HG02840 (cell line): ENCODE measurements around the gene OVCA2.
A peak's percentile ranks its signal among the peaks of the same experiment; 100 is the strongest.

Experiments
- ATAC-seq: cut with Tn5 transposase; IDR thresholded peaks from one replicate; pipeline ENCODE4 v1.9.1; 2021; ENCODE audit warnings: mild to moderate bottlenecking, moderate library complexity, moderate number of reproducible peaks; ENCODE audit not compliant: unreplicated experiment, low FRiP score

The OVCA2 gene

DNA sequence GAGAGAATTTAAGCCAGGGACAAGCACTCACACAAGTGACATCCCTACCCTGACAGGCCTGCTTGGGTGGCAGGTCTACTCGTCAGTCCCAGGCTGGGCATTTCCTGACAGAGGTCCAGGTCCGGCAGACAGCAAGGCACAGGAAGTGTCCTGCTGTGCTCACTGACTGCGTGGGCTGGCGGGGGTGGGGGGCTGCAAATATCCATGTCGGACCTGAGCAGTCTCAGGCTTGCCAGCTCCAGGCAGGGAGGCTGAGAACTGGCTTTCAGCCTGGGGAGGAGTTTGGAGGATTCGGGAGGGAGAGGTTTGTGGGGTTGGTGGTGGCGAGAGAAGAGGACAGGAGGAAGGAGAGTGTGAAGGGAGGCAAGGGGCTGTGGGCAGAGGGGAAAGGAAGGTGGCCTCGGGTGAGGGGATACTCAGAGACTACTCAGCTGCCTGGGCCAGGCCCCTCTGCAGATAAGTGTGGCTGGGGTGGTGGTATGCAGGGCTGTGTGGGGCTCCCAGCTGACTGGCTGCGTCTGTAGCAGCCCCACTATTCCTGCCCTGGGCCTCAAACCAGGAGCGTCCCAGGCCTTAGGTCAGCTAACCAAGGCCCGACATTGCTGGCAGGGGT, 20.9 kb downstream of the OVCA2 start:
- no peak for ATAC-seq

DNA sequence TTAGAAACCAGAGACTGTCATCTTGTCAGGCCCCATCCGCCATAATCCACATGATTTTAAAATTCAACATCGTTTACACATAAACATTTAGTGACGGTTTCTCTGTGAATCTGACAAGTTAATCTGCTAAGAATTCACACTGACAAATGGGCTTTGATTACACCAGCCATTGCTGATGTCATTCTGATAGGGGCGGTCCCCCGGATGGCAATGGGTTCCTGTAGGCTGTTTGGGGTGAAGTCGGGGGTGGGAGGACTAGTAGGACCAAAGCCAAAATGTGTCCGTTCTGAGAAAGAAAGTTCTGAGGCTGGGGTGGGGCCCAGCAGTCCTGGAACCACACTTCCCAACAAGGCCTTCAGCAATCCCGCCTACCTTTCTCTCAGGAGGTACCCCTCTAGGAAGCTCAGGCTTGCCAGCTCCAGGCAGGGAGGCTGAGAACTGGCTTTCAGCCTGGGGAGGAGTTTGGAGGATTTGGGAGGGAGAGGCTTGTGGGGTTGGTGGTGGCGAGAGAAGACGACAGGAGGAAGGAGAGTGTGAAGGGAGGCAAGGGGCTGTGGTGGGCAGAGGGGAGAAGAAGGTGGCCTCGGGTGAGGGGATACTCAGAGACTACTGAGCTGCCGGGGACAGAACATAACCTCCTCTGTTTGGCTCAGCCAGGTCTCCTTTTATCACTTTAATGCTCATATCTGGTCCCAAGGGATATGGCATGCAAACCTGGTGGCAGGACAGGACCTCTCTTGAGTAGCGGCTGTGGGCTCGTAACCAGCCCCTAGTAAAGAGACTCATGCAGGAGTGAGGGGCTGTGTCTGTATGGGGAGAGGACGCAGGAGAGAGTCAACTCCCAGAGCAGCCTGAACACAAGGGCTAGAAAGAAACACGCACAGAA, 21.7 kb downstream of the OVCA2 start:
- no peak for ATAC-seq

DNA sequence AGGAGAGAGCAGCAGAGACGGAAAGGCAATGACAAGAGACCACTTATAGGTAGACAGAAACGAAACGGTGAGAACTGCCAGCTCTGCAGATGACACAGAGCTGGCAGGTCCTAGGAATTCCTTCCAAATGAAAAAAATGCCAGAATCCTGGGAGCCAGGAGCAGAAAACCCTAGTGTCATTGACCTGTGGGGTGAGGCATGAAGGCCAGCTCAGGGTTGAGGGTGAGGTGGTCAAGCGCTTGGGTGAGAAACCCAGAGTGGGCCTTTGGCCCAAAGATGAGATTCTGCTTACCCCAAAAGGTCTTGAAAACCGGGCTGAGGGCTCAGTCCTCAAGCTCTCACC, 22.3 kb downstream of the OVCA2 start:
- no peak for ATAC-seq

DNA sequence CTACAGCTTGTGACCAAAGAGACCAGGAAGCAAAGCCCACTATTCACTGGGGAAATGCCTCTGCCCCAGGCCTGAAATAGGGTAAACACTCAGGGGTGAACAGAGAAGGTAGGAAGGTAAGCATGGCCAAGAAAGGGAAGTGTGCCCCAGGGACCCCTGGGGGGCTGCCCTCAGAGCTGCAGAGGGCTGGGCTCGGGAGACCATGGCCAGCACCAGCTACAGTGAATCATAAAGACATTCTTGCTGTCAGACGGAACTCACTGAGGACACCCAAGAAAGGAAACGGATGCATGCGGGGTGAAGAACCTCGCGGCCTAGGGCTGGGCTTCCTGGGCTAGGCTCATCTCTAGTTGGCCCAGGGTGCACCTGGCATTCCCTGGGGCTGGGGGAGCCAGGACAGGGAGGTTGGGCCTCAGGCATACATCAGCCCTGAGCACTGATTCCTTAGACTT, 22.7 kb downstream of the OVCA2 start:
- ATAC-seq, result no peak

DNA sequence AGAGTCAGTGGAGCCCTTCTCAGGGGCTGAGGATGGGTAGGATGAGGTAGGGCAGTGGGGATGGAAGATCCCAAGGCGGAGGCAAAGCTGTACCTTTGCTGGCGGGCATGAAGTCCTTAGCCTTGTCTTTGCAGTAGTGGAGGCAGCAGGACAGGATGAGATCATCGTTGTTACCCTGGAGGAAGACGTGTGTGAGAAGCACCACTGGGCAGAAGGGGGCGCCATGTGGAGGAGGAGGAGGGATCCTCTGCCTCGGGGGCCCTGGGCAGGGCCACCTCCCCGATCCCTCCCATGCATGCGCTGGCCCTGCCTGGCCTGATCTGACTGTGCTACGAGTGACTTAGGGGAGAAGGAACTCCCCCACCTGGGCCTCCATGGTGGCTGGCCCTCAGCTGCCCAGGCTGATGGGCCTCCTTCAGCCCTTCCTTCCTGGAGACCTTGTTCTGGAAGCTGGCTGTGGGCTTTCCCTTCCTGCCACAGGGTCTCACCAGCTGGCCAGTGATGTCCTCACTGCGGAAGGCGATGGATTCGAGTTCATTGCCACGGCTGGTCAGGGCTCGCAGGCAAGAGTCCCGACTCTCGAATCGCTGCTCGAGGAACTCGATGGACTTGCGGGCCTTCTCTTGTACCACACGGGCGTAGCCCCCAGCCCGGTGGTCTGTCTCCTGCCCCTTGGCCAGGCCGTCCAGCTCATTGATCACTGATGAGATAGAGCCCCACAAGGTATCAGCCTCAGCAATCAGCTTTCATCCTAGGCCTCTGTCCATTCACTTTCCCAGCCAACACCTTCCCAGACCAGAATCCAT, 23.4 kb downstream of the OVCA2 start:
- no peak for ATAC-seq

DNA sequence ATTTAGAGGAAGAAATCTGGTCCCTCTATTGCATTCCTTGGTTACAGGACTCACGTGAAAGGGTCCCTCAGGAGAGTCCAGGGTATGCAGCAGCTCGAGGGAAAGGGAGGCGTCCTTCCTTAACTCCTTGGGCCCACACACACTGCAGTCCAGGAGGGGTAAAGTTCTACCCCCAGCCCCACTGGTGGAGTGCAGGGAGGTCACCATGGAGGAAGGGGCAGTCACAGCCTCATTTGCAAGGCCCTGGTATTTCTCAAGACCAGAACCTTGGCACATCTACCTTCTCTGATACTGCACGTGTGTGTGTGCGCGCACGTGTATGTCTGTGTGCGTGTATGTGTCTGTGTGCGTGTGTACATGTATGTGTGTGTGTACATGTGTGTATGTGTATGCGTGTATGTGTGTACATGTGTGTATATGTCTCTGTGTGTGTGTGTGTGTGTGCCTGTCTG, 24.2 kb downstream of the OVCA2 start:
- no peak for ATAC-seq

DNA sequence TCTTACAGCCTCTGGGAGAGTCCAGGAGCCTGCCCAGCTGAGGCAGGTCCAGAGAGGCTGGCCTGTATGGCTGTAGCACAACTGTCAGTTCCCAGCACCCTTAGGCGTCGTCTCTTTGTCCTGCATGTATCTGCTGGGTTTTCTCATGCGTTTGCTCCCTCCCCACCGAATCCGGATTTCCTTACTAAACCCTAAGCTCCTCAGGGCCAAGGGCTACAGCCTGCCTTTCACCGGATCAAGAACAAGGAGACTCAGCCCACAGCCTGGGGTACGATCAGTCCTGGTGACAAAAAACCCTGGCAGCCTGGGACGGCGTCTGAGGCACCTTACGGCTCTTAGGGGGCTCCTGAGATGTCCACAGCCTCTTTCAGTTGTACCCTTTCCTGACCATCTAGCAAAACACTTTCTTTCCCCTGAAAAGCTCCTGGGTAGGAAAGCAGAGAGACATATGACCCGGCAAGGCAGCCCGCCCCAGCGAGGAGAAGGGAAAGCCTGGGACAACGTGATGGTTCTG, 25.3 kb downstream of the OVCA2 start:
- ATAC-seq, result no peak

DNA sequence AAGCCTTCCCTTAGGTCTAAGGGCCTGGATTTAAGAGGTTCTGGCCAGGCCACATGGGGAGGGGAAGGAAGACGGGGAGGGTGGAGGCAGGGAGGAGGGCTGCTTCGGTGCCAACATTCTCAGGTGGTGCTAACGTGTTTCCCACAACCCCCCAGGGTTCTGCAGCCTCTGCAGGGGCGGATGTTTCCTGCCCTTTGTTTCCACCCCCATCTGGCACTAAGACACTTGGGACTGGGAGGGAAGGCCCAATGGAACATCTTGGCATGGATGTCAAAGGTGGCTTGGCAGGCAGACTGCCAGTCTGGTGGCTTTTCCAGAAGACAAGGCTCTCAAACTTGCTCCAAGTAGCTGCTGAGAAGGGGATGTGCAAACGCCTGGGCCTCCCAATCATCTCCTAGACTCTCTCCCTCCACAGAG, 25.8 kb downstream of the OVCA2 start:
- ATAC-seq, result no peak

DNA sequence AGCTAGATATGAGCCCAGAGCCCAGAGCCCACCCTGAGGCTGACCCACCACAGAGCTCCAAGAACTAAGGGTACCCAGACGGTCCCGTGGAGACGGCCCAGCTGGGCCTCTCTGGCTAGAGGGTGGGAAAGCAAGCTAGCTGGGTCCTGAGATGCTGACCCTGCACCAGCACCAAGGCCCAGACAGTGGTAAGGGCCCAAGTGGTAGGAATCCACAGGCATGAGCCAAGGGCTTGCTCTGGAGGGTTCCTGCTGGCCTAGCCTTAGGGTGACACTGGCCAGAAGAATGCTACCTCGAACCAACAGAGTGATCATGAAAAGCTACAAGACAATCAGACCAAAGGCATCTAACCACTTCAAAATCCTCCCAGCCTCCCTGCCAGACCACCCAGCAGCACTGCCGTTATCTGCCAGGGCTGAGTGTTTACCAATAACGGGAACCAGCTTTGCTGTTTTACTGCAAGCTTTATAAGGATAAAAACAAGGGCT, 26.3 kb downstream of the OVCA2 start:
- no peak for ATAC-seq

DNA sequence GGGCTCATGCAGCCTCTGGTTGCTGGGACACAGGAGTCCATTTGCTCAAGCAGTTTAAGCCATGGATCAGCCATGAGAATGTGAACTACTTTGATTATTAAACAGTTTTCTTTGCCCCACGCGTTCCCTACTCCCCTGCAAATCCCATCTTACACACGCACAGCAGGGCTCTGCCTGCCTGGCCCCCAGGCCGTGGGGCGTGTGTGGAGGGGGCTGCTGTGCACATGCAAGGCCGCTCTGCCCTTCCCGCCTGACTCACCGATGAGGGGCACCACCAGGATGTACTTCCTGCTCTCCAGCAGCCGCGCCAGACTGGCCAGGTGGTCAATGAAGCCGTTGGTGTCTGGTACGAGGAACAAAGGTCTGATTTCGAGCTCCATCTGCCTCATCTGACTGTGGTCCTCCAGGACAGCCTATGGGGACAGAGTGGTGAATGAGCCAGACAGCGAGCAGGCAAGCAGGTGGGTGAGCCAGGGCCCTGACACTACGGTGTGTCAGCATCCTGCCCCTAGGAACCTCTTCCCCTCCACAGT, 26.8 kb downstream of the OVCA2 start:
- ATAC-seq, result no peak

DNA sequence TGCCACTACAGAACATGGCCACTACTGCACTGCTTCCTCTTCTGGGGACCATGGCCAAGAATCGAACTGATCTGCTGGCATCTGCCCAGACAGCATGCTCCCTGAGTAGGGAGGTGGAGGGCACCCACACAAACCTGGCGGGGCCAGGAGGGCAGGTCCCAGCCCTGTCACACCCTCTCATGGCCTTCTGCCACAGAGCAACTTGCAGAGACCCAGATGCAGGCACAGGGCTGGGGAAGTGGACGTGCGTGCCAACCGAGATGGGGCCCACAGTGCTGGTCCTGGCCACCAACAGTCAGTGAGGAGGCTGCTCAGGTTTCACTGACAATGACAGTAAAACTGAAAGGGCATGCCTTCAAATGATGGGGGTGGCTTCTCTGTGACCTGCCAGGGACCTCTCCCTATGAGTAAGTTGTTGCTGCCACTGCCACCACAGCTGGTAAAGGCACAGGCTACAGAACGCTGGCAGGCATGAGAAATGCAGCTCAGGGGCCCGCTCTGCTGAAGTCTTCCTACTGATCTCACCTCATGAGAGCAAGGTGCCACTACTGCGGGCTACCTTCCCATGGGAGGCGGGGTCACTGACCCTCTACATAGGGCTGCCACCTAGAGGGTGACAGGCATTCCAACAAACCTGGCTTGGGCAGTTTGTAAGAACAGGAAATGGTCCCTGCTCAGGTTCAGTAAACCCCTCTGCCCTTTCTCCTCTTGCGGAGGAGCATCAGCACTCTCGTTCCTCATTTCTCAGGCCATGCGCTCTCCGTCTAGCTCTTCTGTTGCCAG, 28.6 kb downstream of the OVCA2 start:
- peak; percentile 66 for ATAC-seq

DNA sequence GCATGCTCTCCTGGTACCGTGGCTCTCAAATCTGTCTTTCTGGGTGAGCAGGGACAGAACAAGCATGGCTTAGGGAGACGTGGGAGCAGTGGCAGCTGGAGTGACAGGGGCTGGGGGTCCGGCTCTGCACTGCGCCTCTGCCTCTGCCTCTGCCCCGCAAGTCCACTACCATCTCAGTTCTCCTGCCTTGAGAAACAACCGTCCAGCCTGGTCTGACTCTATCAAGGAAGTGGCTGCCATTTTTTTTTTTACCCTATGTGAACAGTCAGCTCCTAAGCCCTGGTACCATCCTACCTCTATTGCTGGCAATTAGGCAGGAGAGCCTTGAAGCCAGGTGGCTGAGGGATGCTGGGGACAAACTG, 29.2 kb downstream of the OVCA2 start:
- no peak for ATAC-seq

DNA sequence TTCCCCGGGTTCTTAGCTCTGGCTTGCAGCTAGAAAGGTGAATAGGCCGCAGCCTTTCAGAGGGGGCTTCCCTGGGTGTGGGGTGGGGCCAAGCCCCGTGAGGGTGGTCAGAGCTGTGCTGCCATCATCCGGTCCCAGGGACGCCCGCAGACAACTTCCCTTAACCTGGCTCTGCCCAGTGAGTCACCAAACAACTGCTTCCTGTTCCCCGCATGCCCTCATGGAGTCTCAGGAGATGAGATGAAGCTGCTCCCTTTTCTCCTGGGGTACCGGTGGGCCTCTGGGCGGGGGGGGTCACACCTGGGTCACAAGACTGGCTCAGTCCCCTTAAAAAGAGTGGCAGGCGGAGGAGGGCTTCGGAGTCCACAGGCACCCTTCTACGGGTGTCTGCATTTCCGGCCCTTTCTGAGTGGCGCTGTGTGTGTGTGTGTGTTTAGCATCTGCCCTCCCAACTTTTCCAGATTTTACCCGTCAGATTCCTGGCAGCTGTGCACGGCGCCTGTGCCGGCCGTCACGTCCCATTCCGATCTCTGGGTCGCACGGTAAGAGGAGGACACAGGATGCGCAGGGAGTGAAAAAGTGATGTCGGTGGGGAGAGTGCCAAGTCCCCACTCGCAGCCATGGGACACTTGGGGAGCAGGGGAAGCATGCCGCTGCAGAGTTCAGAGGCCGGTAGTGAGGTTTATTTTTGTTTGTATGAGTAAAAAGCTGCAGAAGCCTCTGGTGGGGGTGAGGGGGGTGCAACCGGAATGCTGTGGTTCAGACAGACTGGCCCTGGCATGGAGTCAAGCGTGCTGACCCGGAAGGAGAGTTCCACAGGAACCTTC, 29.8 kb downstream of the OVCA2 start:
- ATAC-seq, result no peak

DNA sequence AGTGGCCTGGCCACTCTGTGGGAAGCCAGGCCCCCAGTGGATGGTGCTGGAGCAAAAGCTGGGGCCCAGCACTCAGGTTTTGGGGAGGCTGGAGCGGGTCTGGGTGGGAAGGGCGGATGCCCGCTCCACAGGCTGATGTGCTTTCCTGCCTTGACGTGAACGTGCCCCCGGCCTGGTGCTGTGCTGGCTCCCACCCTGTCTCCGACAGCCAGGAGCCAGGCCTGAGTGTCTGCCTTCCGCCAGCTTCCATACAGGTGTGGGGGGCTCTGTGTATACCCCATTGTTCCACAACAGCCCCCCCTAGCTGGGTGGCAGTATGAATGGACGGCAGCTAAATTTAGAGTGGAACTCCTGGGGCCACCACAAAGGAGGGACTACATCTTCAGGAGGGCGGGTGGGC, 33.1 kb downstream of the OVCA2 start:
- no peak for ATAC-seq

DNA sequence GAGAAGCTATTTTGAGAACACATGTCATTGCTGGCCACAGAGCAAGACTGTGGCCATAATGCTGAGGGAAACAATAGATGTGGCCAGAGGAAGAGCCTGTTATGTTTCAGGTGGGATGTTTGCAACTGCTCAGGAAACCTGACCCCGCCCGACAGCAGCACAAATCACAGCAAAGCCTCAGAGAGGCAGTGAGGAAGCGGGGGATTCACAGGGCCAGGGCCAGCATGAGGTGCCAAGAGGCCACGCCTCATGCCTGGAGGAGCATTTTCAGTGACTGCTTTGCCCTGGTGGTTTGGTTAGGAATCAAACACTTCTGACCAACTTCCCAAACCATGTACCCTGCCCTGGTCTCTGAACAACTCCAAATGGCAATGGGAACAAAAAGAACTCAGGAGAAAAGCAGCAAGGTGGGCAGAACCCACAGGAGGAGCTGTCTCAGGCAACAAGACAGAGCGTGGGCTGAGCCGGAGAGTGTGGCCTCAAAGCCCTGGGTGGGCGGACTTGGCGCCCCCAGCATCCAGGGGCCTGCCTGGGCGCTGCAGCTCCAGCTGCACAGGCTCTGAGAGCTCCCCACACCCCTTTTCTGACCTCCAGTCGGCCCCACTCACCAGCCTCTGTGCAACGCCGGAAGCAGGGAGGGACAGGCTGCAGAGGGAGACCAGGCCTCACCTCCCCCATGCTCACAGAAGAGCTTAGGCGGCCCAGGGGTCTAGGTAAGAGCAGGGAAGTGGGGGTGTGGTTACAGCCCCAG, 33.7 kb downstream of the OVCA2 start:
- no peak for ATAC-seq

DNA sequence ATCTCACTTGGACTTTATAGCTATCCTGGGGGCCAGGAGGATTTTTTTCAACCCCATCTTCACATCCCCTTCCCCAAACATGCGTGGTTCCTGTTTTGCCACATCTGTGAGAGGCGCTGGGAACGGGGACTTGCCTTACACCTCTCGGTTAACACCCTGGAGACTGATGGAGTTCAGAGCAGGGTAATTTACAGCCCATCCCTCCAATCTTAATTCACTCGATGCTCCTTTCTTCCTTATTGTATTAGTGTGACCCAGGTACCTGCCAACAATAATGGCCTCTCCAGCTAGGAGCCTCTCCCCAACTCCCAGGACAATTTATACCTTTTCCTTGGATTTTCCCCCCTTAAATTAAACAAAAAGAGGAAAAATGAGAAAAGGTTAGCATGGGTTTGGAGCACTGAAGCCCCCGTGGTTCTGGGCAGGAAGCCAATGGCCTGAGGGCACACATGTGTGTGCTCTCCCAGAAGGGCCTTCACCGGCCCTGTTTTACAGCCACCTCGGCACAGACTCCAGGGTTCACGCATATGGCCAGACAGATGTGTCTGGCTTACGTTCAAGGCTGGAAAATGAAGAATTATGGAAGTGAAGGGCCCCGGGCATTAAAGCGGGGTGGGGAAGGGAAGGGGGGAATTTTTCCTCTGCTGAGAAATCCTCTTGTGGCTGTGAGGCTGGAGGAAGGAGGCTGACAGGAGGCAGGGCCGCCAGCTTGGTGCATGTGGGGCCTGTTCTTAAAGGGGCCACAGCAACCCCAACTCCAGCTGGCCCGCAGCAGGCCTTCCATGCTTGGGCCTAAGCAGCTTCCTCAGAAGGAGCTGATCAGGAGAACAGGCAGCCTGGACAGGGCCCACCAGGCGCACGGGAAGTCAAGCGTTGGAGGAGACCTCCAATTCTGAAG, 34.5 kb downstream of the OVCA2 start:
- ATAC-seq, result no peak

DNA sequence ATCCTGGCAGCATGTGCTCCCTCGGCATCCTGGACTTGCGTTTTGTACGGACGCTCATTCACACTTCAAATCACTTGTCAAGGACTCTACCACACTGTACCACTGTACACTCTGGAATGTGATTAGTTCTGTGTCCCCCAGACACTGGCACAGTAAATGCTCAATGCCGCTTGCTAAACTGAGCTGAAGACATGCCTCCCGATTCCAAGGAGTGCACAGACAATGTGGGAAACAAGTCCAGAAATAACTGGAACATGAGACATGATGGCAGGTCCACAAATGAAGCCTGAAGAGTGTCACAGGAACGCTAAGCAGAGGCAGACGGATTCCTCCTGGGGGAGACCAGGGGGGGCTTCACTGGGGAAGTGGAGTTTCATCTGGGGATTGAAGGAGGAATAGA, 35.2 kb downstream of the OVCA2 start:
- no peak for ATAC-seq
